HG03097 (cell line): ENCODE measurements around the gene NOXA1.

ENCODE experiments used
- ATAC-seq: cut with Tn5 transposase; IDR thresholded peaks from one replicate; pipeline ENCODE4 v1.9.1; 2021; ENCODE audit not compliant: unreplicated experiment, low FRiP score

Gene NOXA1

GRCh38 chr9:137387114-137387890, 35.9 kb upstream of the NOXA1 start:
- ATAC-seq: no peak

DNA sequence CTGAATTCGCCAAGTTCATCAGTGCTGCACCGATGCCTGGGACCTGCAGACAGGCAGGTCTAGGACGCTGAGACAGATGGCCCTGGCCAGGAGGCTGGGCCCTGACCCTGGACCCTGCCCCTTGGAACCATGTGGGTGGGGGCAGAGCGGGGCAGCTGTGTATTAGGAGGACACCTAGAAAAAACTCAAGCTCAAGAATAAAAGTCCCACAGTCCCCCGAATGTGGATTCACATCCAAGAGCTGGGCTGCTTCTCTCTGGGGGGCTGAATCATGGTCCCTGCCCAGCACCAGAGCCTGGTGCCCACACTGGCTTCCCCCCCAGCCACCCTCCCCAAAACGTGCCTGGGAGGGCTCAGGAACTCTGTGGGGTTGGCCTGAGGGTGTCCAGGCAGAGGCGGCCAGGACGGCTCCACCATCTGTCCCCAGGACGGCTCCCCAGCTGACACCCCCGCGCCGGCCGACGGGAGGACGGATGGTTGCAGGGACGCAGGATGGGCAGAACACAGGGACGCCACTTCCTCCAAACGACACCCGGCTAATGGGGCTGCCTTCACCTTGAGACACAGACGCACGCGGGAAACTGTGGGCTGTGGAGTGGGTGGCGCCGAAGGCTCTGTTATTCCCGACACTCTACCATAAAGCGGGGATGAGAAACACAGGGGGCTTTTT, 35.2 kb upstream of the NOXA1 start:
- no peak for ATAC-seq

GRCh38 chr9:137388589-137389427, 34.4 kb upstream of the NOXA1 start:
- no peak for ATAC-seq

- ATAC-seq: no peak
Observed at GRCh38 chr9:137389428-137389746, 33.8 kb upstream of the NOXA1 start.

DNA sequence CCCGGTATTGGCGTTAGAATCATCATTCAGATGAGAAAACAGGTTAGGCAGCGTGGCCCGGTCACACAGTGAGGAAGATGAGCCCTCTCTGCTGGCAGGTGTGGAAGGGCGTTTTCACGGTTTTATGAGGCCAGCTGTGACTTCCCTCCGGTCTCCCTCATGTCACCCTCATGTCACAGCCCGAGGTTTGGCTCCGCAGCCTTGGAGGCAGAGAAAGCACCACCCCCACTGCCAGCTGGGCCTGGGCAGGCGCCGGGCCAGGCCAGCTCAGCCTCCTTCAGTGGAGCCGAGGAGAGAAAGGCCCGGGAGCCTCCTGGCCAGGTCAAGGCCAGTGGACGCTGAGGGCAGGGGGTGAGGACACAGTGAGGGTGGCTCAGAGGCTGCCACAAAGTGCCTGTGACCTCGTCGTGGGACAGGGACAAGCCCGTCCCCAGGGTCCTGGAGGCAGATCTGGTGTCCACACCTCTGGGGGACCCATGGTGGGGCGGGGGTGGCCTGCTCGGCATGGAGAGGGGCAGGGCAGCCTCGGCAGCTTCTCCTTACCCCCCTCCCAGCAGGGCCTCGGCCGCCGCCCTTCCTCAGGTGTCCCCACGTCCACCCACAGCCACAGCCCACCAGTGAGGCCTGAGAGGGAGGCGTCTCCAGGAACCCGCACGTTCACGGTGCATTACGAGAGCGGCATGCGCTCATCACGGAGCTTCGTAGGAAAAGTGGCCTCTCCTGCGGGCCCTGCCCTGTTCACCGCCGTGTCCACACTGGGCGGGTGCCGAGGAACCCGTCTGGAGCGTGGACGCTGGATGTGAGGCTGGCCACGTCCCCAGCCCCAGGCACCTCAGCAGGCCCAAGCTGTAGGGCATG, 32.4 kb upstream of the NOXA1 start:
- no peak for ATAC-seq

DNA sequence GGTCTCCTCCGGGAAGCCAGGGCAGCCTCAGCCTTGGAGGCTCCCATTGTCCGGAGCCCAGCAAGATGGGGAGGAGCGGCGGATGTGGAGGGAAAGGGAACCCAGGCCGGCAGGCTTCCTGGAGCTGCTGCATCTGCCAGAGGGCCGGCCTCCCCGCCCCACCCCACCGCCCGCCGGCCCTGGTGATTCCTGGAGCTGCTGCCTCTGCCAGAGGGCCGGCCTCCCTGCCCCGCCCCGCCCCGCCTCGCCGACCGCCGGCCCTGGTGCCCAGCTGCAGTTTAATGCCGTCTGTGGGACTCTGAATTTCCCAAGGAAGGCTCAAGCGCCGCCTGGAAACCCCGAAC, 31.8 kb upstream of the NOXA1 start:
- no peak for ATAC-seq

DNA sequence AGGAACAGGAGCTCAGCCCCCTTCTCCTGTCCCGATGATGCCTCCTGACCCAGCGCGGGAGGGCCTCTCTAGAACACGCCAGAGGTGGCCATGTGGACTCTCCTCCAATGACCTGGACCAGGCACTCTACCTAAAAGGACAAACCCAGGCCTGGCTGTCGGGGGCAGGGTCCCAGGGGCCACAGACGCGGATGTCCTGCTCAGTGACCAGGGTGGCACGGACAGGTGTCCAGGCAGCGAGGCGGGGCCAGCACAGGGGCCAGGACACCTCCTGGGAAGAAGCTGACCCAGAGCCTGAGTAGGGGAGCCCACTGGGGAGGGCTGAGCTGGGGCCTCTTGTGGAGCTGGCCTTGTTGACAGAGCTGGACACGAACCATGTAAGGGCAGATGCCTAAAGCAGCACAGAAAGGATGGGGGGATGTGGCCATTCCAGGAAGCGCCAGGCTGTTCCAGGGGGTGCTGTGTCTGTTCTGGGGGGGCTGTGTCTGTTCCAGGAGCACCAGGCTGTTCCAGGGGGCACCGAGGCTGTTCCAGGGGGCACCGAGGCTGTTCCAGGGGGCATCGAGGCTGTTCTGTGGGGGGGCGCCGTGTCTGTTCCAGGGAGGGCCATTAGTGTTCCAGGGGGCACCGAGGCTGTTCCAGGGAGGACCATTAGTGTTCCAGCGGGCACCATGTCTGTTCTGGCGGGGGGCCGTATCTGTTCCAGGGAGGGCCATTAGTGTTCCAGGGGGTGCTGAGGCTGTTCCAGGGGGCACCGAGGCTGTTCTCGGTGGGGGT, 30.8 kb upstream of the NOXA1 start:
- no peak for ATAC-seq

- no peak for ATAC-seq
Observed at GRCh38 chr9:137393176-137394150, 29.7 kb upstream of the NOXA1 start.

DNA sequence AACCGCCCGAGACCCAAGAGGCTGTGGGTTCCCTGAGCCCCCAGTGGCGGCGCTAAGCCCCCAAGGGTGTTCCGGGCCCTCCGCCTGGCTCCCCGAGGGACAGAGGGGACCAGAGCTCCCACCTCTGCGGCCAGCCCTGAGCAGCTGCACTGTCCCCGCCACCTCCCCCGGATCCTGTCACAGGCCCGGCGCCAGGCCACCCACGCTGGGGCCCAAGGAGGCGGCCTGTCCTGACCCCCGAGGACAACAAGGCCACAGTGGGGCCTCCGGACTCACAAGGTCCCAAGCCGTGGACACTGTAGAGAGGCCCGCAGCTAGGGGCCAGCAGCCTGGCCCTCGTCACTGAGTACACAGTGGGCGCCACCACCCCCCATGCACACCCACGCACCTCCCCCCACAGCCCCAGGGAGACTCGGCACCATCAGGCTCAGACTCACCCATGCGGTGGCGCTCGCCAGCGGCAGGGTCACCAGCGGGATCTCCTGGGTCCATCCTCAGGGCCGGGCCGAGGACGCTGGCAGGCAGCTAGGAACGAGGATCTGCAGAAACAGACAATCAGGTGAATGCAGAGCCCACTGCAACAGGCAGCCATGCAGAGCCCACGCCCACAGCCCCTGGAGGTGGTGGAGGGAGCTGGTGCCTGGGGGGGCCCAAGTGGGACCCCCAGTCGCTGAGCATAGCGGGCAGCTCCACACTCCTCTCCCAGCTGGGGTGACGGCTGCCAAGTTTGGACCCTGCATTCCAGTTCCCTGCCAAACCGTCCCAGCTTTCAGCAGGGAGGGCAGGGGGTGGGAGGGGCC, 28.1 kb upstream of the NOXA1 start:
- ATAC-seq: no peak

DNA sequence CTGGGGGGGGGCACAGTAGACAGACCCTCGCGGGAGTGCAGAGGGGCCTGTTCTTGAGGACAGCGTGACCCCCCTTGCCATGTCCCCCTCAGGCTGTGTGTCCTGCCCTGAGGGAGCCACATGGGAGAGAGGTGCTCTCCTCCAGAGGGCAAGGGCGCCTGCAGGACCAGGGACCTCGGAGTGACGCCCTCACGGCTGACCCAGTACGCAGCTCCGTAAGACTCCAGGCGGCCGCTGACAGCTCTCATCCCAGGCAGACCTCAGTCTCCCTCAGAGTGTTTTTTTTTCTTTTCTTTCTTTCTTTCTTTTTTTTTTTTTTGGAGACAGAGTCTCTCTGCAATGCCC, 27.6 kb upstream of the NOXA1 start:
- ATAC-seq: no peak

DNA sequence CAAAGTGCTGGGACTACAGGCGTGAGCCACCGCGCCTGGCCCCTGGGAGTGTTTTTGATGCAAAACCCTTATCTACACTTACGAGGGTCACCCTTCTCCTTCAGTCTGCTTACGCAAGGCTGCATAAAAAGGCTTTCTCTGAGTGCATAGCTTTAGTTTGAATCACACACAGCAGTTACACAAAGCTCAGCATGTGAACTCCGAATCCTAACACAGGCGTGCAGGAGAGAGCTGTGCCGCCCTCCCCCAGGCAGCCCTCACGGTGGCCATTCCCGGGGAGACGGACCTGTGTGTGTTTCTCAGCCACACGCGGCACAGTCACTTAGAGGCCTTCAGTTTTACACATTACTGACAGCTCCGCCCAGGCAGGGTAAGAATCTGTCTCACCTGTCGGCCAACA, 27.0 kb upstream of the NOXA1 start:
- ATAC-seq: no peak

DNA sequence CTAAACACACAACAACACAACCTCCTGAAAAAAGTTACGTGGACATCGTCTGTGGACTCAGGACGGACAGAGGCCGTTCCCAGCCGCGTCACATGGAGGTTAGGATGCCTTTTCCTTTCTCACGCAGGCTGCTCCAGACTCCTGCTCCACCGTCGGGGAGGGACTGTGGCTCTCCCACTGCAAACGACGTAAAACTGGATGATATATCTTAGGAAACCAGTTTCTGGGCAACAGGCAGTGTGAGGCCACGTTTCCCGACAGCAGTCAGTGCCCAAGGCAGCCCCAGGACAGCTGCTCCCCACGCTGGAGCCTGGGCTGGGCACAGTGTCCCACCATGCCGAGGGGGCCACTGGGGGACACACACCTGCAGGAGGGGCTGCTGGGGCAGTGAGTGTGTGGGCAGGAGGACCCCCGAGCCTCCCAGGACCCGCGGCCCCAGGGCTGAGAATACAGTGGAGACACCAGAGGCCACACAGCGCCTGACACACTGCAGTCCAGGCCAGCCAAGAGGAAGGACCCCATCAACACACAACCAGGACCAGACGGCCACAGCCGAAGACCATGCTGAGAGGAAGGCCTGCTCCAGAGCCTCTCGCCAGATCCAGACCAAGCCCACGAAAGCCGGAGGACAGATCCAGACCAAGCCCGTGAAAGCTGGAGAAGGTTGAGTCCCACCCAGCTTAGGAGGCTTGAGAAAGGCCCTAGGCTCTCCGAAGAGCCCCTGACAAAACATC, 26.4 kb upstream of the NOXA1 start:
- no peak for ATAC-seq

- ATAC-seq: no peak
Observed at GRCh38 chr9:137397675-137398423, 25.3 kb upstream of the NOXA1 start.

DNA sequence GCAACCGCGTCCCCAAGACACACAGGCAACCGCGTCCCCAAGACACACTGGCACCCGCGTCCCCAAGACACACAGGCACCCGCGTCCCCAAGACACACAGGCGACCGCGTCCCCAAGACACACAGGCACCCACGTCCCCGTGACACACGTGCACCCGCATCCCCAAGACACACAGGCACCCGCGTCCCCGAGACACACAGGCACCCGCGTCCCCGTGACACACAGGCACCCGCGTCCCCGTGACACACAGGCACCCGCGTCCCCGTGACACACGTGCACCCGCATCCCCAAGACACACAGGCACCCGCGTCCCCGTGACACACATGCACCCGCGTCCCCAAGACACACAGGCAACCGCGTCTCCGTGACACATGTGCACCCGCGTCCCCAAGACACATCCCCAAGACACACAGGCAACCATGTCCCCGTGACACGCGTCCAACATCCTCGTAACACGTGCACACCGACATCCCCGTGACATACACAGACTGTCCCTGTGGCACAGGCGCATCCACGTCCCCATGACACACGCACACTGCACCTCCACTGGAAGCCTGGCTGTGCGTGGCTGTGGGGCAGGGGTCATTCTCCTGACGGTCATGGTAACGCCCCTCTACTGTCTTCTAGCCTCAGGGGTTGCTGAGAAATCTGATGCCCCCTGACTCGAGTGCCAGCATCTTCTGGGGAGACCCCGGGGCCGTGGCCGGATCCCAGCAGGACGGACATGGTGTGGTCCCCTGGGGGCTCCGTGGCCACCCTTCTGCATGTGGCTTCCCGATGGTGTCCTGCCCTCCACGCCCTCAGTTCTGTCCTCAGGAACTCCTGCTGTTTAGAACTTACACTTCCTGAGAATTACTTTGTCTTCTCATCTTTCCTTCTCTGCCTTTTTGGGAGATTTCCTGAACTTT, 24.4 kb upstream of the NOXA1 start:
- ATAC-seq: no peak

- ATAC-seq: no peak
Observed at GRCh38 chr9:137402746-137403145, 20.4 kb upstream of the NOXA1 start.

DNA sequence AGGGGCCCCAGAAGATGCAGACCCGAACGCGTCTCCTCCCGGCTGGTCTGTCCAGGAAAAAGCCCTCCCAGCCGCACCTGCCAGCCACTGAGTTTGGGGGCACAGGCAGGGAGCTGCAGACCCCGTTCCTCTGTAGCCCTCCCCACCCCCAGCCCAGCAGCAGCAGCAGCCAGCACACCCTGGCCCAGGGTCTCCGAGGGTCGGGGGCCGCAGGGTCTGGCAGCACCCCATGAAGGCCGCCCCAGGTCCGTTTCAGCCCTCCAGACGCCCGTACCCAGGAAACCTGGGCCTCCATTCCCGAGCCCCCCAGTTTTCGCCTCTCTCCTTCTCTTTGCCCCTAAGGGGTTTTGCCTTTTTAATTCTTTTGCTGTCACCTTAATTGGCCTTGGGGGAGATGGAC, 19.9 kb upstream of the NOXA1 start:
- ATAC-seq: no peak
